GM19455 (cell line): ENCODE results near the gene HAPLN2.
"Not testable (repeated sequence)": the region's sequence is repeated elsewhere in the genome, so short reads cannot be mapped to it uniquely, and the experiment has no call there.

Source experiments
- ATAC-seq: cut with Tn5 transposase; IDR thresholded peaks from one replicate; pipeline ENCODE4 v1.9.1; 2021; ENCODE audit not compliant: unreplicated experiment

The HAPLN2 gene

GRCh38 chr1:156618853-156619581 lies at the start of gene HAPLN2:
Gene HAPLN2, plus strand, starts transcription at chr1:156619415. Its CDS starts 4,076 bp downstream, at chr1:156623491.
- ATAC-seq = no peak

GRCh38 chr1:156571261-156571852 lies 47.9 kb upstream of the HAPLN2 start:
- no peak for ATAC-seq

- no peak for ATAC-seq
Observed at GRCh38 chr1:156571919-156572662, 47.1 kb upstream of the HAPLN2 start, which contains the start of gene IQGAP3. Gene IQGAP3, minus strand, starts transcription at chr1:156572565. Its CDS starts 36 bp downstream, at chr1:156572529.

DNA sequence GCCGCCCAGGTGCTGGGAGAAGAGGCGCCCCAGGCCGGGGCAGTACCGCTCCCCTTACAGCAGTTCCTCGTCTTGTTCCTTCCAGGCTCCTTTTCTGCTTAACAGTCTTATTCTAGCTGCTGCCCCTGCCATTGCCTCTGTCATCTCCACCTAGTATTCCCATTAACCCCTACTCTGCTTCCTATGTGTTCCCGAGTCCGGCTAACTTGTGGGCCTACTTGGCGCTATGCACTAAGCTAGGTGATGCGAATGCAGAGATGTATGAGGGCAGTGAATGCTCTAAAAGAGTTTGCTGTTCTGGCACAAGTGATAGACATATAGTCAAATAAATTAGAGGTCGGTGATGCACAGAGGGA lies 46.6 kb upstream of the HAPLN2 start:
- ATAC-seq = no peak

DNA sequence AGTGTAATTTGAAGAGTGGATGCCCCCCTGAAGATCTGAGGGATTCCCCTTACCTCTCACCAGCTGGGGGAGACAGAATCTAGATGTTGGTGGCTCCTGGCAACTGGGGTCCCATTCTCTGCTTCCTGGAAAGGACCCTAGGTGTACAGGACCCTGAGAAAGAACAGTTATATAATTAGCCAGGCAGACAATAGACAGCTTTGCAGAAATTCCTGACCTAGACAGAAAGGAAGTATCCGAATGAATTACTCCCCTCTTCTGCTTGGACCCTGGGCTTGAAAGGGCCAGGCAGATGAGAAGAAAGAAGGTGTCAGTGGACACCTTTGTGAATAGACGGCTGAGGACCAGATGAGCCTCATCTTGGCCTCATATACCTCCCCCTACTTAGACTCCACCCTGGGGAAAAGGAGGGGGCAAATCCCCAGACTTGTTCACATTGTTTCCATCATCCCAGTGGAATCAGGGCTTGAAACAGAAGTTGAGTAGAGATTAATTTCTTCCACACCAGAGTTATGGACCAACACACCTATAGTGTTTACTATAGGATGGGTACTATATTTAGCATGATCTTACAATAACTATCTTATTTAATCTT lies 45.1 kb upstream of the HAPLN2 start:
- no peak for ATAC-seq

GRCh38 chr1:156577550-156577949 lies 41.7 kb upstream of the HAPLN2 start:
- ATAC-seq = no peak

GRCh38 chr1:156578055-156578454 lies 41.2 kb upstream of the HAPLN2 start:
- no peak for ATAC-seq

- ATAC-seq = no peak
Observed at GRCh38 chr1:156579472-156579871, 39.7 kb upstream of the HAPLN2 start, which contains the start of gene TTC24. Gene TTC24, plus strand, starts transcription at chr1:156579723. Its CDS starts 1,642 bp downstream, at chr1:156581365.

GRCh38 chr1:156581661-156582387 lies 37.4 kb upstream of the HAPLN2 start:
- ATAC-seq = no peak

DNA sequence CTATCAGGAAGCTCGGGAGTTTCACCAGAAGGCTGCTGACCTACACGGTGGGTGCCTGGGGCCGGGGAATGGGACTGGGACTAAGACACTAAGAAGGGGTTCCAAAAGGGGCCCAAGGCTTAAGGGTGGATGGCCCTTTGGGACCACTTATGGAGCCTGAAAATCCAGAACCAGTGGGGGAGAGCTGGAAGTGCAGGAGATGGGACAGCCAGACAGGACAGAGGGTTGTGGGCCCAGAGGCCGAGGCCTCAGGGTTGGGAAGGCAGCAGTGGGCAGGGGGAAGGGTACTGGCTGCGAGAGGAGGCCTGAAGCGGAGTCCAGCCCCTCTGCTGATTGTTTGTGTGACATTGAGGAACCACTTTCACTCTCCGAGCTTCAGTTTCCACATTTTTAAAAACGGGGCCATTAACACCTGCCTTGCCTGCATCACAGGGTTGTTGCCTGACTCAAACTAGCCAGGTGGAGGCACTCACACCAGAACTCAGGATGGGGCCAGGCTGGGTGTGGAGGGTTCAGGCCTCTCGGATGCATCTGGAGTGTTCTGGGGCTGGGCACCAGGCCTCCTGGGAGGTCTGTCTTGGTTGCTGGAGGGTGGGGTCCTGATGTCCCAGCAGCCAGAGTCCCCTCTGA lies 36.7 kb upstream of the HAPLN2 start:
- no peak for ATAC-seq

DNA sequence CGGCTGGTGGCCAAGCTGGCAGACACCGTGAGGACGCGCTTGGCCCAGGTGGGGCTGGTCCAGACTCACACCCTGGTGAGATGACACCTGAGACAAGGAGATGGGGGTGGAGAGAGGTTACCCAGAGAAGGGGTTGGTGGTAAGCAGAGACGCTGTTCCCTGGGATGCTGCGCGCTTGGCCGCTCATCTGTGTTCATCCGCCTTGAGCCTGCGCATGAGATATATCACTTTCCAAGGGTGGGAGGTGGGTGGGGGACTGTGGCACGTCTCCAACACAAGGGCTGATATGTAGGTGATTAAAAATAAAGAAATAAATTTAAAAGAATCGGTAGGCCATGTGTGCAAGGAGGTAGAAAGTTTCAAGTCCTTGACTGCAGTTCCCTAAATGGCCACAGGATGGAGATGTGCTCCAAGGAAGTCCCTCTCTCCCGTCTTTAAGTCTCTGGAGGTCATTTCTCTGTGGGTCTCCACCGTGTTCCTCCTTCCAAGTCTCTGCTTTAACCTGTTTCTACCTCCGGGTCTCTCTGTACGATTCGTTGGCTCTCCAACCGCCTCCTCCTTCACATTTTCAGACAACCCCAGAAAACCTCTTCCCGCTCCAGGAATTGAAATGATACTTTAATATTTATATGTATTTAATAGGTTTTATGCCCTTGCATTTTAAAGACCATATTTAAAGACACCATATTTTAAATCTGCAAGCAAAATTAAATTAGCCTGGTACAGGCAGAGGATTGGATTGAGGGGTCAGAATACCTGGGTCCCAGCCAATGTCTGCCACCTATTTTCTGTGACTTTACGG lies 35.2 kb upstream of the HAPLN2 start:
- ATAC-seq = no peak

DNA sequence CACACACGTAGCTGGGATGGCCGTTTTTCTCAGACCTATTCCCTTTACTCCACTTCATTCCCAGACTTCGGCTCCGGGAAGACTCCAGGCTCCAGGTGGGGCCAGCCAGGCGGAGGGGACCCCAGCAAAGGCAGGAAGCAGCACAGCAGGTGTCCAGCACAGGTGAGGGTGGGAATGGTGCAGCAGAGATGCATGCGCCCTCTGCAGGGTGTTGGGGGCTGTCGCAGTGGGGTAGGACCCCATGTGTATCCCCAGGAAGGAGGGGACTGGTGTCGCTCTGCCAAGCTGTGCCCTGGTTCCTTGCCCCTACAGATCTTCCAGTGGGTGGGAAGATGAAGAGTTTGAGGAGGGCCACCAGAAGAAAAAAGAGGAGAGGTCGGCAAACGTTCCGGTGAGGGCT lies 34.4 kb upstream of the HAPLN2 start:
- ATAC-seq = no peak

- ATAC-seq = no peak
Observed at GRCh38 chr1:156586323-156586722, 32.9 kb upstream of the HAPLN2 start.

GRCh38 chr1:156586892-156587477 lies 32.2 kb upstream of the HAPLN2 start:
- no peak for ATAC-seq

- ATAC-seq = not testable (repeated sequence)
Observed at GRCh38 chr1:156587927-156588326, 31.3 kb upstream of the HAPLN2 start.

DNA sequence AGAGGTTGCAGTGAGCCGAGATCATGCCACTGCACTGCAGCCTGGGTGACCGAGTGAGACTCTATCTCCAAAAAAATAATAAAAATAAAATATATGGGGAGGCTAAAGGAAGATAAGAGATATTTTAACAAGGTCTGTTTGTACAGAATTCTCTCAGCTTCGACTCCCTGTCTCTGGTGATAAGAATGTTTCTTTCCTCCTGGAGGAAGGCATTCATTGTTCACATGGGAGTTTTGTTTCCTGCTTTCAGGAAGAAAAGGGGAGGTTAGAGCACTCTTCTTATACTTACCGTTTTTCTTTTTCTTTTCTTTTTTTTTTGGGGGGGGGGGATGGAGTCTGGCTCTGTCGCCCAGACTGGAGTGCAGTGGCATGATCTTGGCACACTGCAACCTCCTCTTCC lies 29.7 kb upstream of the HAPLN2 start:
- no peak for ATAC-seq

- no peak for ATAC-seq
Observed at GRCh38 chr1:156590326-156591180, 28.7 kb upstream of the HAPLN2 start.

DNA sequence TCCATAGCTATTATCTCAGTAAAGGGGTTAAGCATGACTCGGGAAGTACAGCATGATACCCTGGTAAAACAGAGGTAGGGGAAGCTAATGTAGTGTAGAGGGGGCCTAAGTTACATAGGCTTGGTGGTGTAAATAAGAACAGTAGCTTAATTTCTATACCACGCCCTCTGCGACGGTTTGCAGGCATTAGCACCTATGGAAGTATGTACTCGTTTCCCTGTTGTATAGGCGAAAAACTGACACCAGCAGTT lies 28.1 kb upstream of the HAPLN2 start:
- peak; percentile 19 for ATAC-seq
